ENCODE results near the gene ZNF24.

The ZNF24 gene

GRCh38 chr18:35343936-35344735 lies at the start of gene ZNF24:
Gene ZNF24, minus strand, starts transcription at chr18:35344420. Its CDS starts 3,770 bp downstream, at chr18:35340650.
- DNase-seq (ENCODE audit: low read depth), result peak; percentile 87

GRCh38 chr18:35393716-35394115 lies 49.5 kb upstream of the ZNF24 start:
- DNase-seq (ENCODE audit: low read depth), result no peak

GRCh38 chr18:35392375-35392774 lies 48.2 kb upstream of the ZNF24 start:
- no peak for DNase-seq (ENCODE audit: low read depth)

GRCh38 chr18:35390951-35391700 lies 46.9 kb upstream of the ZNF24 start:
- DNase-seq (ENCODE audit: low read depth), result no peak

- DNase-seq (ENCODE audit: low read depth), result peak; percentile 44
Observed at GRCh38 chr18:35389095-35389618, 44.9 kb upstream of the ZNF24 start.

GRCh38 chr18:35387152-35387571 lies 42.9 kb upstream of the ZNF24 start:
- peak; percentile 17 for DNase-seq (ENCODE audit: low read depth)

- DNase-seq (ENCODE audit: low read depth), result peak; percentile 77
Observed at GRCh38 chr18:35386600-35387100, 42.4 kb upstream of the ZNF24 start.

- DNase-seq (ENCODE audit: low read depth), result no peak
Observed at GRCh38 chr18:35383136-35383535, 38.9 kb upstream of the ZNF24 start.

- no peak for DNase-seq (ENCODE audit: low read depth)
Observed at GRCh38 chr18:35379421-35379820, 35.2 kb upstream of the ZNF24 start.

GRCh38 chr18:35378574-35378896 lies 34.3 kb upstream of the ZNF24 start:
- no peak for DNase-seq (ENCODE audit: low read depth)

- no peak for DNase-seq (ENCODE audit: low read depth)
Observed at GRCh38 chr18:35377875-35378573, 33.8 kb upstream of the ZNF24 start.

GRCh38 chr18:35376742-35377695 lies 32.8 kb upstream of the ZNF24 start, which contains the start of gene ZNF396:
Gene ZNF396, minus strand, starts transcription at chr18:35377337. Its CDS starts 3,045 bp downstream, at chr18:35374292.
- peak; percentile 24 for DNase-seq (ENCODE audit: low read depth)

- DNase-seq (ENCODE audit: low read depth), result no peak
Observed at GRCh38 chr18:35376393-35376741, 32.1 kb upstream of the ZNF24 start.

- DNase-seq (ENCODE audit: low read depth), result no peak
Observed at GRCh38 chr18:35374708-35375107, 30.5 kb upstream of the ZNF24 start.

- peak; percentile 61 for DNase-seq (ENCODE audit: low read depth)
Observed at GRCh38 chr18:35371412-35372195, 27.4 kb upstream of the ZNF24 start.

GRCh38 chr18:35369126-35369525 lies 24.9 kb upstream of the ZNF24 start:
- DNase-seq (ENCODE audit: low read depth), result no peak

GRCh38 chr18:35368595-35368994 lies 24.4 kb upstream of the ZNF24 start:
- DNase-seq (ENCODE audit: low read depth), result no peak

- no peak for DNase-seq (ENCODE audit: low read depth)
Observed at GRCh38 chr18:35362531-35362930, 18.3 kb upstream of the ZNF24 start.

GRCh38 chr18:35361570-35362321 lies 17.5 kb upstream of the ZNF24 start:
- no peak for DNase-seq (ENCODE audit: low read depth)
